ENCODE results near the gene SRD5A3.

- TF ChIP-seq CTCF (IDR thresholded peaks at IDR 0.05) (no peak), POLR2A (IDR thresholded peaks at IDR 0.05) (no peak)
Measured at GRCh38 chr4:55348466-55348865, 2.4 kb downstream of the SRD5A3 start.
